ENCODE measurements around the gene C17orf107.

The C17orf107 gene

DNA sequence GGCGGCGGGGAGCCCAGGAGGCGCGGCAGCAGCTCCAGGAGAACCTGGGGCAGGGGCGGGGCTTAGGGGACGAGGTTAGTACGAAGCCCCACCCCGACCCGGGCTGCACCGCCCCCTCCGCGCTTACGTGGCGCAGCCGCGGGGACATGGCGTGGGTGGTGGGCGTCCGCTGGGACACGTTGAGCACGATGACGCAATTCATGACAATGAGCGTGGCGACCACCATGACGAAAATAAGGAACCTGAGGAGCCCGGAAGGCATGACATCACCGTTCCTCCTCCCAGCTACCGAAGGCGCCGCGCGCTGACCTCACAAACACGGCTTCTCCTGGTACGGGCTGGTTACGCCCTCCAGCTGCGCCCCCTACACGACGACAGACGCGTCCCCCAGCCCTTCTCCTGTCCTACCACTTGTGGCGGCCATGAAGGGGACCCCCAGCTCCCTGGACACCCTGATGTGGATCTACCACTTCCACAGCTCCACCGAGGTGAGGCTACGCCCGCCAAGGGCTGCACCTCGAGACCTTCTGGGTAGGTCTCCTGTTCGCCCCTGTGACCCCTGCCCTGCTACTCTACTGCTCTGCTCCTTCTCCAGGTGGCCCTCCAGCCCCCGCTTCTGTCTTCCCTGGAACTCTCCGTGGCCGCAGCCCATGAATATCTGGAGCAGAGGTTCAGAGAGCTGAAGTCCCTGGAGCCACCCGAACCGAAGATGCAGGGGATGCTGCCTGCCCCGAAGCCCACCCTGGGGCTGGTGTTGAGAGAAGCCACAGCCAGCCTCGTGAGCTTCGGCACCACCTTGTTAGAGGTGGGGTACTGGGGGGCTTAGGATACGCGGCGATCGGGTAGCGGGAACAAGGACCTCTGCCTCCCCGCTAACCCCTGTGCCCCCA lies at the start of gene C17orf107:
Gene C17orf107, plus strand, starts transcription at position 196 of the 890 bp plus-strand sequence. Its CDS starts 227 bp downstream, at position 423.
- peak within 1 kb of the TSS; percentile 19 for H3K4me3 ChIP-seq (replicated peaks; ENCODE audit: low read depth, low read length)
- DNase-seq (ENCODE audit: extremely low read depth, low read depth), result peak; percentile 51
- TF ChIP-seq, protein P1, sequence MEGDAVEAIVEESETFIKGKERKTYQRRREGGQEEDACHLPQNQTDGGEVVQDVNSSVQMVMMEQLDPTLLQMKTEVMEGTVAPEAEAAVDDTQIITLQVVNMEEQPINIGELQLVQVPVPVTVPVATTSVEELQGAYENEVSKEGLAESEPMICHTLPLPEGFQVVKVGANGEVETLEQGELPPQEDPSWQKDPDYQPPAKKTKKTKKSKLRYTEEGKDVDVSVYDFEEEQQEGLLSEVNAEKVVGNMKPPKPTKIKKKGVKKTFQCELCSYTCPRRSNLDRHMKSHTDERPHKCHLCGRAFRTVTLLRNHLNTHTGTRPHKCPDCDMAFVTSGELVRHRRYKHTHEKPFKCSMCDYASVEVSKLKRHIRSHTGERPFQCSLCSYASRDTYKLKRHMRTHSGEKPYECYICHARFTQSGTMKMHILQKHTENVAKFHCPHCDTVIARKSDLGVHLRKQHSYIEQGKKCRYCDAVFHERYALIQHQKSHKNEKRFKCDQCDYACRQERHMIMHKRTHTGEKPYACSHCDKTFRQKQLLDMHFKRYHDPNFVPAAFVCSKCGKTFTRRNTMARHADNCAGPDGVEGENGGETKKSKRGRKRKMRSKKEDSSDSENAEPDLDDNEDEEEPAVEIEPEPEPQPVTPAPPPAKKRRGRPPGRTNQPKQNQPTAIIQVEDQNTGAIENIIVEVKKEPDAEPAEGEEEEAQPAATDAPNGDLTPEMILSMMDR (IDR thresholded peaks at IDR 0.05; ENCODE audit: low read depth, low read length, missing control alignments), result no peak

DNA sequence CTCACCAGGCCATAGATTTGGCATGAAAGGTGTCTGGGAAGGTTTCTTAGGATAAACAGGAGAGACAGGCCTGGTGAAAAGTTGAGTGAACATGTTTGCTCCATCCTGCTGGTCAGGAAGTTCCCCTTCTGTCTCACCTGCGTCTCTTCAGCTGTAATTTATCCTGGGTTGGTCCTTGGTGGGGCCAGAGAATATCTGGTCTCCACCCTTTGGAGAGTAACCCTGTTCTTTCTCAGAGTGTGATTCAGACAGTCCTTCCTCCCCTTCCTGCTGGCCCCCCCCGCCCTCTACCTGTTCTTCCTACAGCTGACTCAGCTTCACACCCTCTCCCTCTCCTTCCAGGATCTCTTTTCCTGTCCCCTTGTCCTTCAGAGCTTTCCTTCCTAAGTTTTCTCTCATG lies 49.1 kb upstream of the C17orf107 start:
- TF ChIP-seq, protein P1 (IDR thresholded peaks at IDR 0.05; ENCODE audit: low read depth, low read length, missing control alignments), result no peak
- H3K4me3 ChIP-seq (replicated peaks; ENCODE audit: low read depth, low read length), result no peak overlapping the region
- no peak for DNase-seq (ENCODE audit: extremely low read depth, low read depth)

DNA sequence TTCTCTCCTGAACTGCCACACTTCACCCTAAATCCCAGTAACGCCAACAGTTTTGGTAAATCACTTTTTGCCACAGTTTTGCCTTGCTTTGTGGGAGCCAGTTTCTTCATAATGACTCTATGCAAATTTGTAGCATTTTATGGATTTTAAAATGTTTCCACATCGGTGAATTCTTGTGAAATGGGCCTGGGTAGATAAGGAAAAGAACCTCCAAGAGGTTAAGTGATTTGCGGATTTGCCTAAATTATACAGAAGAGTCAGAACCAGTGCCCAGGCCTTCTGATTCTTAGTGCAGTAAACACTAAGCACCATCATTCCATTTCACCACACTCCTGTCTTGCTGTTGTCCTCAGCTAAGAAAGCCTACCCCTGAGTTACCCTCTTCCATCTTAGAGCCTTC lies 48.3 kb upstream of the C17orf107 start:
- no peak overlapping the region for H3K4me3 ChIP-seq (replicated peaks; ENCODE audit: low read depth, low read length)
- DNase-seq (ENCODE audit: extremely low read depth, low read depth), result no peak
- TF ChIP-seq, protein P1 (IDR thresholded peaks at IDR 0.05; ENCODE audit: low read depth, low read length, missing control alignments), result no peak

DNA sequence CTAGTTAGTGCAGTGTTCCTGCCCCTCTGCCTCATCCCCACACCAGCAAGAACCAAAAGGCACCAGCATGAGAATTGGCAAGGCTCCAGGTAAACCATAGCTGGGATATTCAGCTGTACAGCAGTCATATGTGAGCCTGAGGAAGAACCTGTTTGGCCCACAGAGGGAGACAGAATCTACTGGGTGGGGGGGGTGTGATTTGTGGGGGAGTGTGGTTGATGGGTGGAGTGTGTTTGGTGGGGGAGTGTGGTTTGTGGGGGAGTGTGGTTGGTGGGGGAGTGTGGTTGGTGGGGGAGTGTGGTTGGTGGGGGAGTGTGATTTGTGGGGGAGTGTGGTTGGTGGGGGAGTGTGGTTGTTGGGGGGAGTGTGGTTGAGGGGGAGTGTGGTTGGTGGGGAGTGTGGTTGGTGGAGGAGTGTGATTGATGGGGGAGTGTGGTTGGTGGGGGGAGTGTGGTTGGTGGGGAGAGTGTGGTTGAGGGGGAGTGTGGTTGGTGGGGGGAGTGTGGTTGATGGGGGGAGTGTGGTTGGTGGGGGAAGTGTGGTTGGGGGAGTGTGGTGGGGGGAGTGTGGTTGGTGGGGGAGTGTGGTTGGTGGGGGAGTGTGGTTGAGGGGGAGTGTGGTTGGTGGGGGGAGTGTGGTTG lies 46.6 kb upstream of the C17orf107 start:
- no peak overlapping the region for H3K4me3 ChIP-seq (replicated peaks; ENCODE audit: low read depth, low read length)
- TF ChIP-seq, protein P1 (IDR thresholded peaks at IDR 0.05; ENCODE audit: low read depth, low read length, missing control alignments), result no peak
- peak; percentile 29 for DNase-seq (ENCODE audit: extremely low read depth, low read depth)

DNA sequence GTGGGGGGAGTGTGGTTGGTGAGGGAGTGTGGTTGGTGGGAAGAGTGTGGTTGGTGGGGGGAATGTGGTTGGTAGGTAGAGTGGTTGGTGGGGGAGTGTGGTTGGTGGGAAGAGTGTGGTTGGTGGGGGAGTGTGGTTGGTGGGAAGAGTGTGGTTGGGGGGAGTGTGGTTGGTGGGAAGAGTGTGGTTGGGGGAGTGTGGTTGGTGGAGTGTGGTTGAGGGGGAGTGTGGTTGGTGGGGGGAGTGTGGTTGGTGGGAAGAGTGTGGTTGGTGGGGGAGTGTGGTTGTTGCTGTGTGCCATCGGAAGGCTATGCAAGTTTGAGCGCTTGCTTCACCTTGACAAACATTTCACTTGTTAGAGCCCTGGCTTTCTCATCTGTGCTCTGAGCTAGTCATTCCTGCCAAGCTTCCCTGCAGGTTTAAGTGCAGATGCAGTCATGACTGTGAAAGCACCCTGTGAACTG lies 46.1 kb upstream of the C17orf107 start:
- TF ChIP-seq, protein P1 (IDR thresholded peaks at IDR 0.05; ENCODE audit: low read depth, low read length, missing control alignments), result no peak
- no peak for DNase-seq (ENCODE audit: extremely low read depth, low read depth)
- H3K4me3 ChIP-seq (replicated peaks; ENCODE audit: low read depth, low read length), result no peak overlapping the region

DNA sequence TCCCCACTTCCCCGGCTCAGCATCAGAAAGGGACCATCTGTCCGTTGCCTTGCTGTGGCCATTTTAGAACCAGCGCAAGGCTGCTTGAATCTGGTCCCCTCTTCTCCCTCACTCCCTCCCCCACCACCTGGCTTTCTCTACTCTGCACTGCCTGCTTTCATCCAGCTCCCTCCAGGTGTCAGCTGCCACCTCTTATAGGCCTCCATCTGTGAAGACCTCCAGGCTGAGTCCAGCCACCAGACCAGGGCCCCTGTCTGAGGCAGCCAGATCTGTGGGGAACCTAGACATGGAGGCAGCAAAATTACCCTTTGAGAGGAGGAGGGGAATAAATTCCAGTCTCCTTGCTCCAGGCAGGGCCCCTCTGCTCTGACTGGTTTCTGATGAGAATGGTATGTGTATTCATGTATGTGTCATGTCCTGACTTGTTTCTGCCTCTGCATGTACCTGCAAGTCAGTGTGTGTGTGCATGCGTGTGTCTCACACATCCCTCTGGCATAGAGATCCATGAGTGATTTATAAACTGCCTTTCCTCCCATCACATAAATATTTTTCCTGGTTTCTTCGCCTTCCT lies 45.1 kb upstream of the C17orf107 start:
- no peak for DNase-seq (ENCODE audit: extremely low read depth, low read depth)
- H3K4me3 ChIP-seq (replicated peaks; ENCODE audit: low read depth, low read length), result no peak overlapping the region
- TF ChIP-seq, protein P1 (IDR thresholded peaks at IDR 0.05; ENCODE audit: low read depth, low read length, missing control alignments), result no peak
